Hematopoietic multipotent progenitor cell treated with erythropoietin and hydrocortisone succinate and interleukin-3 and kit ligand, for 15 days (in vitro differentiated cells): Measurements from ENCODE around the gene SLC16A4.
"Not testable (repeated sequence)": the region's sequence is repeated elsewhere in the genome, so short reads cannot be mapped to it uniquely, and the experiment has no call there.

Source experiments
- DNase-seq: peaks from one replicate; pipeline ENCODE4 v3.0.0-alpha.2; 2015; ENCODE audit warnings: low spot score

SLC16A4 gene

DNA sequence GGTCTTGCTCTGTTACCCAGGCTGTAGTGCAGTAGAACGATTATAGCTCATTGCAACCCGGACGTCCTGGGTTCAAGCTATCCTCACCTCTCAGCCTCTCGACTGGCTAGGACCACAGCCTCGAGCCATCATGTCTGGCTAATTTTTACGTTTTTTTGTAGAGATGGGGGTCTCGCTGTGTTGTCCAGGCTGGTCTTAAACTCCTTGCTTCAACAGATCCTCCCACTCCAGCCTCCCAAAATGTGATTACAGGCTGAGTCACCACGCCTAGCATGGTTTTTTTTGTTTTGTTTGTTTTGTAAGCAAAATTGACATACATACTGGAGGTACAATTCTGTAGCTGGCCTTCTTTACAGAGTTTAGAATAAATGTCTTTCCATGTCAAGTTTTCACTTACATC, 17.7 kb upstream of the SLC16A4 start:
- peak; percentile 14 for DNase-seq

DNA sequence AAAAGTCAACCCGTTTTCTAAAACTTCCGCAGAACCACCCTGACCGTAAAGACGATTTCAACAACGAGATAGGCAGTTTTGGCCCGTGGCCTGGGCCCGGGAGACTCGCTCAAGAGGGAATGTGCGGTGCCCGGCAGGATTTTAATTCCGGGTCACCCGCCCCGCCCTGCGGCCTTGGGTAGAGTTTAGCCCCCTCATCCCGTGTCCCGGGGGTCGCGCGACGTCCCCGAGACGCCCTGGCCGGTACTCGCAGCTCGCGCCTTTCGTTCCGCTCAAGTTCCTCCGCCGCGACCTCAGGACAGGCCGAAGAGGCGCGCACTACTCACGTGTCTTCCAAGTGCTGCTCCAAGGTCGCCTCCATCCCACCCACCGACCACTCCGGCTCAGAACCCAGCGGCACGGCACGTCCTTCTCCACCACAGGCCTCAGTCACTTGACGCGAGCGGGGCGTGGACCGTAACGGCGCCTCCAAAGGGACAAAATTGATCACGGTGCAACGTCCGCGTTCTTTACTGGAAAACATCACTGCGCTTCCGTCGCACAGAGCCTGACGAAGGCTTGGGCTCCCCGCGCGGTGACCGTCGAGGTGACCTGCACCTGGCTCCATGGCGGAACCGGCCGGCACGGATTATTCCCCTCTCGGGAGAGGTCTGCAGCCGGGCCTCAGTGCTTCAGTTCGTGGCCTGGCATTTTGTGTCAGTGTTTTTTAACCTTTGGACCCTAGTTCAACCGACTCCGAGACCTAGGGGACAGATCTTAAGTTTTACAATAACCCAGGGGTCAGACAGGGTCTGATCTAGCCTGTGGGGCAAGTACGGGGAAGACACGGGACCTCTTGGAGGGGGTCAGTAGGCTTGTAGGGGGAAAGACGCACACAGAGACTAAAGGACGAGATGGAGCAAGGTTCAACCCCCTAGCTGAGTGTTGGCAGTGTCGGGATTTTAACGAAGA, 16.7 kb upstream of the SLC16A4 start, which contains the start of gene LAMTOR5:
TSS of gene LAMTOR5 (minus strand) at position 435 of the 951 bp plus-strand sequence. CDS start at position 361, 74 bp downstream.
- DNase-seq = peak; percentile 92

DNA sequence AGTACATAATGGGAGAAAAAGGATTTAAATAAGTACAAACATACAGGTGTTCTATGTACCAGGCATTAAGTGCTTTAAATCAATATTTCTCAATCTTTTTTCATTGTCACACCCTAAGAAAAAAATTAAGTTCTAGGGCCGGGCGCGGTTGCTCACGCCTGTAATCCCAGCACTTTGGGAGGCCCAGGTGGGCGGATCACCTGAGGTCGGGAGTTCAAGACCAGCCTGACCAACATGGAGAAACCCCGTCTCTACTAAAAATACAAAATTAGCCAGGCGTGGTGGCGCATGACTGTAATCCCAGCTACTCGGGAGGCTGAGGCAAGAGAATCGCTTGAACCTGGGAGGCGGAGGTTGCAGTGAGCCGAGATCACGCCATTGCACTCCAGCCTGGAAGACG, 15.6 kb upstream of the SLC16A4 start:
- not testable (repeated sequence) for DNase-seq

DNA sequence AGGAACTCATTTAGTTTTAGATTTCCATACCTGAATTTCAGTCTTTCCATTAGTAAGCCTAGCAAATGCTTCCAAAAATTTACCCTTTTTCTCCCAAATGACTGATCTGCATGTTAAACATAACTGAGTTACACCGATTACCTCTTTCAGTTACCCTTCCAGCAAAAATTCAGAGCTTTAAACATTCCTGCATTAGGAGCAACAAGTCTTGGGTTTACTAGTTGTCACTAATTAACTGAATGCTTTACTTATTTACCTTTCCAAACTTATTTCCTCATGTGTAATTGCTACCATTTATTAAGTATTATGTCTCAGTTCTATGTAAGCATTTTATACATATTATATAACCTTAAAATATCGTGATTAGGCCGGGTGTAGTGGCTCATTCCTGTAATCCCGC, 13.6 kb upstream of the SLC16A4 start:
- DNase-seq = no peak

DNA sequence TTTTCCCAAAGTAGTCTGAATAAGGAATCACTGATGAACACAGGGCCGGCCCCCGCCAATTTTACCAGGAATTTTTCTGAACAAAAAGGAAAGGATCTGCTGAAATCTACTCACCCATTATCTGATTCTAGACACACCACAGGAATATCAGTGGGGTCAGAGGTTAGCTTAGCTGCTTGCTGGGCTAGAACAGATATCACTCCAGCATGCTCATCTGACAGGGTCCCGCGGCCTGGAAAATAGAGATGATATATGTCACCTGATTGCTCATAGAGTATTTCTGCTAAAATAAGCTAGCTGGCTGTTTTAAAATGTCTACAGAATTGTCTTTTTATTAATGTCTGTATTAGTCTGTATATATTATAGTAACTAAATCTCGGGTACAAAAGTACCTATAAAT, 13.0 kb upstream of the SLC16A4 start:
- DNase-seq = no peak

DNA sequence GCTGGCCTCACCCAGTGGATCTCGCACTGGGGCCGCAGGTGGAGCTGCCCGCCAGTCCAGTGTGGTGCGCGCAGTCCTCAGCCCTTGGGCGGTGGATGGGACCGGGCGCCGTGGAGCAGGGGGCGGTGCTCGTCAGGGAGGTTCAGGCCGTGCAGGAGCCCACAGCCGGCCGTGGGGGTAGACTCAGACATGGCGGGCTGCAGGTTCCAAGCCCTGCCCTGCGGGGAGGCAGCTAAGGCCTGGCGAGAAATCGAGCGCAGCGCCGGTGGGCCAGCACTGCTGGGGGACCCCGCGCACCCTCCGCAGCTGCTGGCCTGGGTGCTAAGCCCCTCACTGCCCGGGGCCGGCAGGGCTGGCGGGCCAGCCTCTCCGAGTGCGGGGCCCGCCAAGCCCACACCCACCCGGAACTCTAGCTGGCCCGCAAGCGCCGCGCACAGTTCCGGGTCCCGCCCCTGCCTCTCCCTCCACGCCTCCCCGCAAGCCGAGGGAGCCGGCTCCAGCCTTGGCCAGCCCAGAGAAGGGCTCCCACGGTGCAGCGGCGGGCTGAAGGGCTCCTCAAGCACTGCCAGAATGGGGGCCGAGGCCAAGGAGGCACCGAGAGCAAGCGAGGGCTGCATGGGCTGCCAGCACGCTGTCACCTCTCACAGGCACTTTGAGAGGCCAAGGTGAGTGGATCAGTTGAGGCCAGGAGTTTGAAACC, 5.6 kb upstream of the SLC16A4 start:
- DNase-seq = not testable (repeated sequence)

DNA sequence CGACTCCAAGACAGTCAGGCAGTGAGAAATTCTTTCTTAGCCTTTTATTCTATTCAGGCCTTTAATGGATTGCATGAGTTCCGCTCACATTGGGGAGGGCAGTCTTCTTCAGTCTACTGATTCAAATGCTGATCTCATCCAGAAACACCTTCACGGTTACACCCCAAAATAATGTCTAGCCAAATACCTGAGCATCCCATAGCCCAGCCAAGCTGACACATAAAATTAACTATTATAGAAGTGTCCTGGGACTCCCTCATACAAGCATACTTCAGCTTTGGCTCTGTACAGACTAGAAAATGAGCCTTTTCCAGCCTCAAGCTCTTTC, 3.6 kb upstream of the SLC16A4 start:
- no peak for DNase-seq

DNA sequence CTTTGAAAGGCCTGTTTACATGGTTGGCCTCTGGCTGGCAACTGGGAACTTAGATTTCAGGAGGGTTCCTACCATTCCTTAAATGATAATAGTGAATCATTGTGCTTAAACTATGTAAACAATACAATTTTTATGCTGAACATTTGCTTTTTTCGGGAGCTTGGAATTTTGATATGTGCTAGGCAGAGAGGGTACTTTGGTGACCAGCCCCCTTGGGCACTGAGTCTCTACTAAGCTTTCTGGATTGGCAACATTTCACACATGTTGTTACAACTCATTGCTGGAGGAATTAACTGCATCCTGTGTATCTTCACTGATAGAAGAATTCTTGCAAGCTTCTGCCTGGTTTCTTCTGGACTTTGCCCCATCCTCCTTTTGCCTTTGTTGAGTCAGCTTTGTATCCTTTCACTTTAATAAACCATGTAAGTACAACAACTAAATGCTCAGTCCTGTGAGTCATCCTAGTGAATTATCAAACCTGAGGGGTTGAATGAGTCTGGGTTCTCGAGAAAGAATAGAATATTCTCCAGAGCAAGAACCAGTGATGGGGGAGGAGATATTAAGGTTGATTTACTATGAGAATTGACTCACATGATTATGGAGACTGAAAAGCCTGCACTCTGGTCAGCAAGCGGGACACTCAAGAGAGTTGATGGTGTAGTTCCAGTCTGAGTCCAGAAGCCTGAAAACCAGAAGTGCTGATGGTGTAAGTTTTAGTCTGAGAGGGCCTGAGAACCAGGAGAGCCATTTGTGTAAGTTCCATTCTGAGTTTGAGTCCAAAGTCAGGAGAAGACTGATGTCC, 3.1 kb upstream of the SLC16A4 start:
- no peak for DNase-seq

DNA sequence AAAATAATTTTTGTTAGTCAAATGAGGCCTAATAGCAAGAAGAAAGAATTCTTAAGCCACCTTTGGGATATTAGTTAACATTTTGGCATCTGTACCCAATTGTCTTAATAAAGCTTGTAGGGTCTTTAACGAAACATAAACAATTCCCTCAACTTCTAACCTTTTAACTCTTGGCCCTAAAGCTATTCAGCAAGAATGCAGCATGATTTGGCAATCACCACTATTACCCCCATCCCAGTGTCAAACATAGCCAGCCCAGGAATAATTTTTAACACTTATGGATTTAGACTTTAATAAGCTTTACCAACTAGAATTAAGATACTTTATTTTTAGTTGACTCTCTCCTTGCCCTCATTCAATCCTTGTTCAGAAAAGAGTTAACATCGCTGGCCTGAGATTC, 2.5 kb upstream of the SLC16A4 start:
- no peak for DNase-seq

DNA sequence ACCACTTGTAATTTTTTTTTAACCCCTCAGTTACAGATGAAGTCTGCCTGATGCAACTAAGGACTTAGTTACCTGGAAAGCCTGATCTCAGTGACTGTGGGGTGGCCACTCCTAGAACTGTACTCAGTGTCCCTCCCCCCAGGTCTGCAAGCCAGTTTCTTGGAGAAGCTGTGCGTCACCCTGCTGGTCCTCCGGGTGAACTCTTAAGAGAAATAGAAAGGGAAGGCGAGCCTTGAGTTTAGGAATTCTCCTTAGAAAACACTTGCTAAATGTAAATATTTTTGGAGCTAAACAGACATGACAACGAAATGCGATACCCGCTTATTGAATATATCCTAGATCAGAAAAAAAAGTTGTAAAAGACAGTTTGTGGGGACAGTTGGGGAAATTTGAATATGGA, 730 bp downstream of the SLC16A4 start:
- DNase-seq = no peak

DNA sequence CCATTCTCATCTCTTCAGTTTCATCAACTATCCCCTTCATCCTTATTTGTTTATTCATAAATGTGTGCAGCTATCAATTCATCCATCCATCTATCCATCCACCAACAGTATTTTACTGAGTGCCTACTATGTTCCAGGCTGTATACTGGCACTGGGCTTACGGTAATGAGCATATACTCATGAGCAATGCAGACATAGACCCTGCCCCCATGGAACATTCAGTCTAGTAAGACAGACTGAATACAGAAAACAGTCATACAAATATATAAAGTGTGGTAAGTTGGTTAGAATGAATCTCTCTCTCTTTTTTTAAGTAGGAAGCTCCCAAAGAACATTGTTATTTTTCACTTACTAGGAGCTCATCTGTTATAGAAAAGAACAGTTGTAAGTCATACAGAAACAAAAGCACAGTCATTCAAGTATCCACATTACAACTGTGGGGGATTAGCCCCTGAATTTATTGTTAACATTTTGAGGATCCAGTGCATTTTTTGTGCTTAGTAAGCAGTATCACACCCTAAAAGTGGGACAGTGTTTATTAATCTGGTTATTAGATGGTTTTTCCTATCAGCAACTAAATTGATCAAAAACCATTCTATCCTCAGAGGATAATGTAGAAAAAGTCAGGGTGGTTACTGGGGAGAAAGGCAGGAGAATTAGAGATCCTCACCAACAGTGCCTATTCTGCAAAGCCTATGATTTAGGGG, 3.6 kb downstream of the SLC16A4 start:
- no peak for DNase-seq

DNA sequence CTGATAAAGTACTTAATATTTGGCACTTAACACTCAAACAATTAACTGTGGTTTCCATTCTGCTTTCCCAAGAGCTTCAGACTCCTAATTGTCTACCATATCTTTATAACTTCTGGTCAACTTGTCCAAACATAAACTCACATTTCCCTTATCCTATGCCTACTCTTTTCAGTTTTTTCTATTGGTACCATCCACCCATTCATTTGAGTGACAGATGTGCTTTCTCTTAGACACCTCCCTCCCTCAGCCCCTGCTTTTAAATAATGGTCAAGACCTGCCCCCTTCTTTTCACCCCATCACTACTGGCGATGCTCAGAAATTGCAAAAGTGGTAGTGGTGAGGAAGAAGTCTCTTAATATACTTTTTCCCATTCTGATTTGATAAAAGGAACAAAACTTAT, 5.5 kb downstream of the SLC16A4 start:
- DNase-seq = no peak

DNA sequence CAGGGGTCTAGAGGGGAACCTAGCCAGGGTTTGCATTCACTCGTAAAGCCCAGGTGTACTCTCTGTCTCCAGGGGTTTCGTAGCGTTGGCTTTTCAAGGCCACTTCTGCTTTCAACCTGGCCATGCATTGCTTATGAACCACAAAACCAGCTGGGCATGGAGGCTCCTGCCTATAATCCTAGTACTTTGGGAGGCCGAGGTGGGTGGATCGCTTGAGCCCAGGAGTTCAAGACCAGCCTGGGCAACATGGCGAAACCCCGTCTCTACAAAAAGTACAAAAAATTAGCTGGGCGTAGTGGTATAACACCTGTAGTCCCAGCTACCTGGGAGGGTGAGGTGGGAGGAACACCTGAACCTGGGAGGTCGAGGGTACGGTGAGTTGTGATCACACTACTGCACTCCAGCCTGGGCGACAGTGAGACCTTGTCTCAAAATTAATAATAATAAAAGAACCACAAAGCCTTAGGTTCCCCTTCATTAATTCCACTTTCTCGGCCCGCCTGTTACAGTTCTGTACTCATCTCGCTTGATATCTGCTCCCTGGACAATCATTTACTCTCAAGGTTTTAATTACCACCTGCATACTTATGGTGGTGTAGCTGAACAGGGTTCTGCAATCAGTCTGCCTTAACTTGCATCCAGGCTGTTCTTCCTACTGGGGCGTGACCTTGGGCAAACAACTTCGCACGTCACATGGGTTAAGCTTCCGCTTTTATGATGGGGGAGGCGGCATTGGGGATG, 6.1 kb downstream of the SLC16A4 start:
- DNase-seq = no peak

DNA sequence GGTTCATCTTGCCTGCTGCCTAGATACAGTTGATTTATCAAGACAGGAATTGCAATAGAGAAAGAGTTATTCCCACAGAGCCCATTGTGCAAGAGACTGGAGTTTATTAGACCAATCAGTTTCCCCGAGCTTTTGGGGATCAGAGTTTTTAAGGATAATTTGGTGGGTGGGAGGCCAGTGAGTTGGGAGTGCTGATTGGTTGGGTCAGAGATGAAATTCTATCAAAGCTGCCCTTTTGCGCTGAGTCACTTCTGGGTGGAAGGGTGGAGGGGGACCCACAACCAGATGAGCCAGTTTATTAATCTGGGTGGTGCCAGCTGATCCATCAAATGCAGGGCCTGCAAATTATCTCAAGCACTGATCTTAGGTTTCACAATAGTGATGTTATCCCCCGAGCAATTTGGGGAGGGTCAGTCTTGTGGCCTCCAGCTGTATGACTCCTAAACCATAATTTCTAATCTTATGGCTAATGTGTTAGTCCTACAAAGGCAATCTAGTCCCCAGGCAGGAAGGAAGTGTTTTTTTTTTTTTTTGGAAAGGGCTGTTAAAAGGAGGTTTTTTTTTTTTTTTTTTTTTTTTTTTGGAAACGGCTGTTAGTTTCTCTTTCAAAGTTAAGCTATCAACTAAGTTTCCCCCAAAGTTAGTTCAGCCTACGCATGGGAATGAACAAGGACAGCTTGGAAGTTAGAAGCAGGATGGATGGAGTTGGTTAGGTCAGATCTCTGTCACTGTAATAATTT, 7.4 kb downstream of the SLC16A4 start:
- no peak for DNase-seq

DNA sequence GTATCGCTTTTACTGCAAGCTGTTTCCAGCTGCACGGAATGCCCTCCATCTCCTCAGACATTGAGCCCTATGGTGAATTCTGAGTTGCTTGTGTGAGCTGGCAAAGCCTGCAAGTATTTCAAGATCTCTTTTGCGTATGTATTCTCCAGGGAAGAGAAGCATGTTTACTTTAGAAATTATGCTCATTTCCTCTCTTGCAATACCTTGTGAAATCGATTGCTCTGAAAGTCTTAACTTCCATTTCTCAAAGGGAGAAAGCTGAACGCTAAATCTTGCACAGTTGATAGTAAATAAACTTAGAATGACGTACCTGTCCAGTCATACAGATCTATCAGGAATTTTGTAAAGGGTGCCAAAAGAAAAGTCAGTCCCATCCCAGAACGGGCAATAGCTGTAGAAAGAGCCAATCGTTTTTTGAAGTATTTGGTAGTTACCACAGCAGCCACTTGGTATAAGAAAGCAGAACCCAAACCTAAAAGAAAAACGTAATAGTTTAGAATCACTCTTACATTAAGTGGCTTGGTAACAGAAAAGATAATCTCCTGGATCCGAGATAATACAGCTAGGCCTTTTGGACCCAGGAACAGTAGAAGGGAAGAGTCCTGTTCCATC, 10.0 kb downstream of the SLC16A4 start:
- DNase-seq = no peak

DNA sequence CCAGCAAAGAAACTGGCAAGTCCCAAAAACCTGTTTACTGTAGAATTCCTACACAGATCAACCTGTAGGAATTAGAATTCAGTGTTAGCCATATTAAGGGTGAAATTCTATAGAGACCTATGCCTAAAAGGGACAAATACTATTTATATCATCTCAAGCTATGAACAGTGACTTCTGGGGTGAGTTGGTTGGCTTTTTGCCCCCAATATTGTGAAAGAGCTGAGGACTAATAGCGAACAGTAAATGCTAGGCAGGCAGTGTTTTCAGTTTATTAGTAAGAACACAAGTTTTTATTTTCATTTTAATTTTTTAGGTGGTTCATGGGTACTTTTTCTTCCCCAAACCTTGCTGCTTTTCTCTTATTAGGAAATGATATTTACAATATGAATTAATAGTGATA, 15.3 kb downstream of the SLC16A4 start:
- no peak for DNase-seq

DNA sequence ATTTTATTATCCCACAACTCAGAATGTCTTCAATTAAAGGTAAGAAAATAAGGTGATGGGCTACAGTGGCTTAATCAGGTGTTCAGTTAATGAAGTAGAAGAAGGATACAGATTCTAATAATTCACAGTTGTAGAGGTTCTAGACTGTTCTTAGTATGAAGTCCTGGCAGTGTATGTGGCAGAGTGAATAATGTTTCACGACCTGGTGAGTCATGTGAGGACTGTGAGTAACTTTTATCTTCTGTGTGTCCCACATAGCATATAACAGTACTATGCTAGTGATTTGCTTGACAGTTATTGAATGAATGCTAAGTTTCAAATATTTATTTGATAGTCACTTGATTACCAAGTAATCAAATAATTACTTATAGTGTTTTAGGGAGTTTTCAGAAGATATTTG, 20.0 kb downstream of the SLC16A4 start:
- DNase-seq = no peak

DNA sequence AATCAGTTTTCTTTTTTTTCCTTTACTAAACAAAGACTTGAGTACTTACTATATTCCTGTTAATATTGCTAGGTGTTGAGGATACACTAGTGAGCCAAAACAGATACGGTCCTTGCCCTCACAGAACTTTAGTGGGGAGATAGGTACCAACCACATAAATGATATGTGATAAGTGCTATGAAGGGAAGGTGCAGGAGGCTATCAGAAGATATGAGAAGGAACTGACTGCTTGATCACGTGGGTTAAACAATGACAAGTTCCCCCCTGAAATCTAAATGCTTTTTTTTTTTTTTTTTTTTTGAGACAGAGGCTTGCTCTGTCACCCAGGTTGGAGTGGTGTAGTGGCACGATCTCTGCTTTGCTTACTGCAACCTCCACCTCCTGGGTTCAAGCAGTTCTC, 26.6 kb downstream of the SLC16A4 start:
- DNase-seq = no peak

DNA sequence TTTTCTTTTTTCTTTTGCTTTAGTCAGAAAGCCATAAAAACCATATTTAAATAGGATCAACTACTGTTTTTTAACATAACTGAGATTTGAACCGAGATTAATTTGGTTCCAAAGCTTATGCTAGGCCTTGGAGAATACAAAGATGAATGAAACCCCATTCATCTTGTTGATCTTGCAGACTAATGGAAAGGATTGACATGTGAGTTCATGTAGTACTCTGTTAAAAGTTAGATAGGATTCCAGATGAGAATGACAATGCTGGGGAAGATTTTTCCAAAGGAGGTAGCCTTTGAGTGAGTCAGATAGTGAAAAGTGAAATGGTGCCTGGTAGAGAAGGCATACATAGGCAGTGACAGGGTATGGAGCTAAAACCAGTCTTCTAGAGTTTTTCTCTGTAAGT, 29.0 kb downstream of the SLC16A4 start:
- no peak for DNase-seq

DNA sequence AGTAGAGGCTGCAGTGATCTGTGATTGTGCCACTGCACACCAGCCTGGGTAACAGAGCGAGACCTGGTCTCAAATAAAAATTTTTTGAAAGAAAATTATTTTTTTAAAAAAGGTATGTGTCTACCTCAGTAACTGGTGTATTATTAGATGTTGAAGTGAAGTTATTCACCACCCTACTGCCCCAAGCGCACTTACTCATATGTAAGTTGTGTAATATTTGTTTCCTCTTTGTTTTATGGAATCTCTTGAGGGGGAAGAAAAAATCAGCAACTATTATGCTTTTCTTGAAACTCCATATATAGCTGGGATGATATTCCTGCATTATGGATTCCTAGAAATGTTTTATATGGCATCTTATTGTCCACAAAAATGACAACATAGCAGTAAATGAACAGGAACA, 30.4 kb downstream of the SLC16A4 start:
- DNase-seq = no peak
